Heart right ventricle (tissue), 16 donors: ENCODE data around the gene AHCTF1. TPM values are rescaled to one million over a fixed set of nuclear protein-coding genes. Genes with fewer than 3 reads are reported as not detected.
"Not testable (repeated sequence)": the region's sequence is repeated elsewhere in the genome, so short reads cannot be mapped to it uniquely, and the experiment has no call there.

ENCODE experiments used
- ATAC-seq, 8 donors: fragments of 200-7000 bp; cut with Tn5 transposase; one replicate each; pipeline ENCODE4 v1.9.1; 2020; ENCODE audit warnings: mild to moderate bottlenecking in 8 of 8, moderate library complexity in 8 of 8, moderate number of reproducible peaks in 1 of 8
- DNase-seq, 2 donors: peaks; one replicate each; pipeline ENCODE4 v3.0.0-alpha.2; 2020
- H3K27ac ChIP-seq, 10 donors: fragments of 200-600 bp; sonication (generic) in 2 of 10; one replicate each; pipeline versions ENCODE4 v1.5.0 to v1.8.0; 2020 to 2022; ENCODE audit warnings: mild to moderate bottlenecking in 3 of 10
- H3K27me3 ChIP-seq, 7 donors: fragments of 200-600 bp; one replicate each; pipeline ENCODE4 v1.8.0; 2021 to 2022; ENCODE audit warnings: mild to moderate bottlenecking in 2 of 7
- H3K36me3 ChIP-seq, 9 donors: fragments of 200-600 bp; sonication (generic) in 1 of 9; one replicate each; pipeline versions ENCODE4 v1.5.0 to v1.8.0; 2020 to 2022; ENCODE audit warnings: mild to moderate bottlenecking in 2 of 9
- H3K4me1 ChIP-seq, 9 donors: fragments of 200-600 bp; sonication (generic) in 1 of 9; one replicate each; pipeline versions ENCODE4 v1.5.0 to v1.8.0; 2020 to 2022; ENCODE audit warnings: mild to moderate bottlenecking in 4 of 9
- H3K4me3 ChIP-seq, 10 donors: fragments of 200-600 bp; sonication (generic) in 2 of 10; one replicate each; pipeline versions ENCODE4 v1.5.0 to v1.8.0; 2020 to 2022; ENCODE audit warnings: mild to moderate bottlenecking in 7 of 10, moderate library complexity in 2 of 10
- H3K9me3 ChIP-seq, 11 donors: fragments of 200-600 bp in 10 of 11; sonication (generic) in 2 of 11; one replicate each; pipeline versions ENCODE4 v1.5.0 to v1.8.0; 2013 to 2022; ENCODE audit warnings: mild to moderate bottlenecking in 2 of 11, control low read depth in 1 of 11, moderate library complexity in 1 of 11
- CTCF ChIP-seq, 9 donors: fragments of 200-600 bp; sonication (generic) in 2 of 9; IDR thresholded peaks; one replicate each; pipeline versions ENCODE4 v1.5.0 to v1.8.0; 2021 to 2022; ENCODE audit warnings: antibody characterized with exemption in 9 of 9, mild to moderate bottlenecking in 5 of 9, moderate library complexity in 1 of 9
- WGBS, 2 donors: extraction: QIAGEN DNeasy Blood & Tissue Kit; methylation state at CpG; one replicate each; pipeline ENCODE4 v1.1.7; 2013; ENCODE audit warnings: inconsistent platforms in 1 of 2; 5-methylcytosine and 5-hydroxymethylcytosine counted together
- intact Hi-C, 10 donors: fragments of 100-400 bp; cut with DNase I; formaldehyde crosslinking; loops; one replicate each; pipeline versions ENCODE4 v1.11.1 to v1.14.2; 2022
- polyA plus RNA-seq, 2 donors: library from polyadenylated mRNA; stranded (reverse); fragments of 200-250 nt; gene quantifications; one replicate each; pipeline ENCODE4 v1.2.3, GENCODE V29; 2013
- total RNA-seq, 10 donors: library from RNA; stranded (reverse); fragmentation: NEBNext Ultra II Directional in 3 of 10; extraction: Animal tissue kit (Norgen Biotek cat#: 25700) in 3 of 10; gene quantifications; one replicate each; pipeline versions ENCODE4 v1.2.1 to v1.2.4, GENCODE V29; 2021 to 2023
- donor health status: Arrhythmogenic right ventricular cardiomyopathy.
- donor health status: ischemic (EF 13 %, LVEDD 7.1; RV severe dilation, severe dysfunction).
- donor health status: healthy with polysubstance abuse.
- donor health status: DM: no; HTN: yes; CAD: no.
- donor health status: DM: no; HTN: no; CAD: no.
- donor health status: ischemic (EF 25% LVEDD 6.9; RV normal size, moderate dysfunction).
- donor health status: ischemic (EF 25% LVEDD 5.7; RV mildly dilated, moderate dysfunction).
- donor health status: healthy.
- donor health status: DM: yes; HTN: yes; CAD: no.
- donor health status: Ischemic cardiomyopathy.
- donor health status: ischemic (EF 35%, LVEDD 5.7; RV mildly dilated, moderate dysfunction).
- donor health status: nonischemic (EF 11% LVEDD 7.7; RV severe dilation, severe dysfunction).
- donor health status: DM: yes; HTN: yes; CAD: no.
- donor health status: PGD.
- donor health status: ischemic (EF 29% LVEDD 5.4; RV normal size, mild dysfunction).
- donor health status: nonischemic (EF 23%, LVEDD 6.1; RV moderate dilation, normal function).

The AHCTF1 gene
- total and polyA plus RNA-seq, 12 donors, result 5.7 to 29.2 (median 18.5) TPM

GRCh38 chr1:246891105-246891504 is 40.6 kb downstream of the AHCTF1 start:
- H3K36me3 ChIP-seq, result peaks cover 0 to 100% (median 59%) of the 10 kb centered on the region in 9 donors
- H3K9me3 ChIP-seq, result no peaks in the 10 kb centered on the region
- intact Hi-C loops, result no loop called here
- no peak overlapping the region for H3K27ac ChIP-seq
- H3K4me1 ChIP-seq, result no peaks in the 10 kb centered on the region
- TF ChIP-seq CTCF (IDR thresholded peaks at IDR 0.05), result no peak
- no peak for ATAC-seq
- H3K27me3 ChIP-seq, result no peaks in the 10 kb centered on the region
- DNase-seq, result no peak
- H3K4me3 ChIP-seq, result no peak overlapping the region

GRCh38 chr1:246888522-246888921 is 43.2 kb downstream of the AHCTF1 start:
- Histone ChIP-seq H3K27me3 (no peaks in the 10 kb centered on the region), H3K9me3 (no peaks in the 10 kb centered on the region), H3K27ac (no peak overlapping the region), H3K4me1 (no peaks in the 10 kb centered on the region), H3K4me3 (no peak overlapping the region), H3K36me3 (peaks cover 0 to 100% (median 42%) of the 10 kb centered on the region in 9 donors)
- no peak for ATAC-seq
- 94 to 98% methylated on average over 2 of the region's 2 CpGs for WGBS, 2 donors
- TF ChIP-seq CTCF (IDR thresholded peaks at IDR 0.05), result no peak
- DNase-seq, result no peak
- intact Hi-C loops, result no loop called here

- H3K27me3 ChIP-seq, H3K27ac ChIP-seq, H3K4me1 ChIP-seq, DNase-seq, intact Hi-C loops, H3K4me3 ChIP-seq, H3K9me3 ChIP-seq, ATAC-seq: not testable (repeated sequence)
- peaks cover 0 to 94% (median 18%) of the 10 kb centered on the region in 9 donors for H3K36me3 ChIP-seq
- 94 to 96% methylated on average over 4 to 5 of the region's 5 CpGs for WGBS, 2 donors
Measured at GRCh38 chr1:246885389-246885788, 46.4 kb downstream of the AHCTF1 start.

GRCh38 chr1:246878551-246878950 is 53.2 kb downstream of the AHCTF1 start:
- DNase-seq (no peak), ATAC-seq (no peak)

More at GRCh38 chr1:246878551-246878950, 53.2 kb downstream of the AHCTF1 start:
- no peaks in the 10 kb centered on the region for H3K27me3 ChIP-seq
- intact Hi-C loops, result no loop called here
- H3K36me3 ChIP-seq, result peaks cover 0 to 91% (median 18%) of the 10 kb centered on the region in 9 donors
- H3K4me1 ChIP-seq, result no peaks in the 10 kb centered on the region
- WGBS, 2 donors, result 95 to 97% methylated on average over 4 of the region's 4 CpGs
- H3K27ac ChIP-seq, result no peak overlapping the region
- no peaks in the 10 kb centered on the region for H3K9me3 ChIP-seq
- no peak for TF ChIP-seq CTCF (IDR thresholded peaks at IDR 0.05)
- no peak overlapping the region for H3K4me3 ChIP-seq
